HG03066 (cell line): ENCODE measurements around the gene SLC24A3.
"Not testable (repeated sequence)": the region's sequence is repeated elsewhere in the genome, so short reads cannot be mapped to it uniquely, and the experiment has no call there.

ENCODE experiments used
- ATAC-seq: cut with Tn5 transposase; IDR thresholded peaks from one replicate; pipeline ENCODE4 v1.9.1; 2021; ENCODE audit warnings: low read depth; ENCODE audit not compliant: unreplicated experiment

Gene SLC24A3

GRCh38 chr20:19652591-19653026, 440.2 kb downstream of the SLC24A3 start:
- no peak for ATAC-seq

DNA sequence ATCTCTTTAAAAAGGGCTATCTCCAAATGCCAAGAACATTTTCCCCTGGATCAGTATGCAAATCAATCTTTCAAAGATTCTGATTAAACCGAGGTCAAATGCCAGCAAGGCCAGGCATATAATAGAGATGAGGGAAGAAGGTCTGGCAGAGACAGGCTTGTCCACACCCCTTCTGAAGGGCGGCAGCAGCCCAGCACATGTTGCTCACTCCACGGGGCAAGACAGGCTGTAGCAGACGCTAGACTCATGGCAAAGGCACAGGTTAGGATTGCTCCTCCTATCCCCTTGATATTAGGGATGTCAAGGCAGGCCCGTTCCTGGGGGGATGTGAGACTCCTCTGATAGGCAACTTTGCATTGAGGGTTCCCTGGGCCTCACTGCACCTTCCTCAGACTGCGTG, 440.9 kb downstream of the SLC24A3 start:
- ATAC-seq, result no peak

GRCh38 chr20:19654921-19655320, 442.5 kb downstream of the SLC24A3 start:
- ATAC-seq, result no peak

- ATAC-seq, result peak; percentile 81
Observed at GRCh38 chr20:19658137-19658536, 445.7 kb downstream of the SLC24A3 start.

DNA sequence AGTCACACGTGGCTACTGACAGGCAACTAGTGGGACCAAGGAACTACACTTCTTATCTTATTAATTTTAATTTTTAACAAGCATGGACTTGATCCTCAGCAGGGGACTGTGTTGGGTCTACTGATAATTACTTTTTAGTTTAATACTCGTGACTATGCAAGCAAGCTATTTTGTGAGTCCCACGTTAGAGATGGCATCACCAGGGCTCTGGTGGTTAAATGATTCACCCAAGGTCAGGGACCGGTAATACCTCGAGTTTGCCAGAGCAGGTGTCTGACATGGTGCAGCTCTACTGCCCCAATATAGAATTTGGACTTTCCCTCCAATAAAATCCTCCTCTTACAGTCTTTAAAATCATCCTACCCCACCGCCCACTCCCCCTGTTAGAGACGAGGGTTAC, 447.0 kb downstream of the SLC24A3 start:
- ATAC-seq, result no peak

DNA sequence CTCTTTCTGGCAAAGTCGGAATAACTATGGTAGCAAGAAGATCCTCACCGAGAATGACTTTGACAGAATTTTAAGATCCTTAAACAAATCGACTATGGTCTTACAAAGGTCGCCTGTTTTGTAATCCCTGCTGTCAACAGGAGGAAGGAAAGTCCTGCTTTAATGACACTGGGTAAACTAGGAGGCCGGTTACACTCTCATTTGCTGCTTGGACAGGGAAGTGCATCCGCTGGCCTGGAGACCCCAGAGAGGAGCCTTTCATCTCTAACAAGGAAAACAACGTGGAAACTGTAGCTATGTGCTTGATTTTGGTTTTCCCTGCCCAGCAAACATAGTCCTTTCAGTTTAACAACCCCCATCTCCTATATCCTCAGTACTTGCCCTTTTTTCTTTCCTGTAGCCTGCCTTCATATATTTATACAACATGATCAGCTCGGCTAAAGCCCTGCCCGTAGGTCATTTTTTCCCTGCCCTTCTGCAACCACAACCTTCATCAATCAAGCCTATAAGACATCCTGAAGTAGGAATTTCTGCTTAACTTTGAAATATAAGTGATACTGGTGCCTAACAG, 448.5 kb downstream of the SLC24A3 start:
- no peak for ATAC-seq

- ATAC-seq, result peak; percentile 44
Observed at GRCh38 chr20:19661717-19662636, 449.5 kb downstream of the SLC24A3 start.

GRCh38 chr20:19662637-19662995, 450.2 kb downstream of the SLC24A3 start:
- ATAC-seq, result no peak

DNA sequence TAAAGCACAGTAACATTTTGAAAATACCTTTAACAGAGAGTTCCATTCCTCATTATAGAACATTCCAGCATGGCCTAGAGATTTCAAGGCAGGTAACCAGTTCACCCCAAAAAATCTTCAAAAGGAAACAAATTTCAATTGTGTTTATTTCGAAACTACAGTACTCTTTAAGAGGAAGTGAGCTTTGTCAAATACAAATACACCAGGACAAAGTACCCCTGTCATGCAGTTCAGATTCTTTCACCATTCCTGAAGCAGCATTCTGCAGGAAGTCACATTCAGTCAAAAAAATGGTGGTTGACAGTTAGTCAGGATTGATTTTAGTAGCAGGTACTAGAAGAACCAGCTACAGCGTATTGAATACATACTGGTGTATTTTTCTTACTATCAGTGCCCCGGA, 456.0 kb downstream of the SLC24A3 start:
- no peak for ATAC-seq

GRCh38 chr20:19670829-19671228, 458.4 kb downstream of the SLC24A3 start:
- ATAC-seq, result no peak

- ATAC-seq, result no peak
Observed at GRCh38 chr20:19671374-19671773, 458.9 kb downstream of the SLC24A3 start.

DNA sequence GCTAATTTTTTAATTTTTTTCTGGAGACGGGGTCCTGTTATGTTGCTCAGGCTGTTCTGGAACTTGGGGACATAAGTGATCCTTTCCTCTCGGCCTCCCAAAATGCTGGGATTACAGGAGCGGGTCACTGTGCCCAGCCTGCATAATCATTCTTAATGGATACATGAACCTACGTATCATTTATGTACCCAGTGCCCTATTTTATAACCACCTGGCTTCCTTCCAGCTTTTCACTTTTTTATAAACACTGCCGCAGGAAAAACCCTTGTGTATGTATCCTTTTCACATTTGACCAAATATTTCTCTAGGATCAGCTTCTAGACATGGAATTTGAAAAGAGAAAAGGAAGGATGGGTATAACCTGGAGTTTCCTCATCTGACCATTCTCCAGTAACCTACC, 460.1 kb downstream of the SLC24A3 start:
- ATAC-seq, result no peak

GRCh38 chr20:19673575-19673974, 461.1 kb downstream of the SLC24A3 start:
- ATAC-seq, result no peak

DNA sequence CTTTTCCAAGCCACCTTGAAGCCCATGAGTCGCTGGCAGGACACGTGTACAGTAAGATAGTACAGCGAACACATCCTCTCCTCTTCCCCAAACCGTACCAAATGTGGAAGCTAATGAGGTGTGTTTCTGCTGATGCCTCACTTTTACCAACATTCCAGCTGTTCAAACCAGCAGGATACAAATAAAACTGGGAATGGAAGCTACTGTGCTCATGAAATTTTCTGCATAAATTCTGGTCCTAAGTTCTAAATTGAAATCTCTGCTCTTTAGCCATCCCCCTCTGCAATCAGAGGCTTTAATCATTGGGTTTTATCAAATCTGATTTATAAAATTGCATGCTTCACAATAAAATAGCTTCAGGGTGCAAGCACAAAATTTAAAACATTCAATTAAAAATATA, 463.8 kb downstream of the SLC24A3 start:
- no peak for ATAC-seq

DNA sequence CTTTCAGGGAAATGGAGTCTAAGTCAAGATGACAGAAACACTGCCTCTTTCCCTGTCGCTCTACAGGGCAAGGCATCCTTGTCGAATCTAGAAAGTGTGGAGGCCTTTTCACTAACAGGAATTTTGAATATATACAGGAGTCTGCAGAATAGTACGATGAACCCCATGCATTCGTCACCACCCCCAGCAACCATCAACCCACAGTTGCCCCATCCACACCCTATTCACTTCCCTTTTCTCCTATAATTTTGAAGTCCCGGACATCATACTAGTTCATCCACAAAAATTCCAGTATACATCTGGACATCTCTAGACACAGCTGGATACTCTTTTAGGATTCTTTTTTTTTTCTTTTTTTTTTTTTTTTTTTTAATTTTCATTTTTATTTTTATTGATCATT, 464.9 kb downstream of the SLC24A3 start:
- no peak for ATAC-seq

DNA sequence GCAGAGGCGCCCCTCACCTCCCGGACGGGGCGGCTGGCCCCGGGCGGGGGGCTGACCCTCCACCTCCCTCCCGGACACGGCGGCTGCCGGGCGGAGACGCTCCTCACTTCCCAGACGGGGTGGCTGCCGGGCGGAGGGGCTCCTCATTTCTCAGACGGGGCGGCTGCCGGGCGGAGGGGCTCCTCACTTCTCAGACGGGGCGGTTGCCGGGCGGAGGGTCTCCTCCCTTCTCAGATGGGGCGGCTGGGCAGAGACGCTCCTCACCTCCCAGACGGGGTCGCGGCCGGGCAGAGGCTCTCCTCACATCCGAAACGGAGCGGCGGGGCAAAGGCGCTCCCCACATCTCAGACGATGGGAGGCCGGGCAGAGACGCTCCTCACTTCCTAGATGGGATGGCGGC, 466.1 kb downstream of the SLC24A3 start:
- not testable (repeated sequence) for ATAC-seq

DNA sequence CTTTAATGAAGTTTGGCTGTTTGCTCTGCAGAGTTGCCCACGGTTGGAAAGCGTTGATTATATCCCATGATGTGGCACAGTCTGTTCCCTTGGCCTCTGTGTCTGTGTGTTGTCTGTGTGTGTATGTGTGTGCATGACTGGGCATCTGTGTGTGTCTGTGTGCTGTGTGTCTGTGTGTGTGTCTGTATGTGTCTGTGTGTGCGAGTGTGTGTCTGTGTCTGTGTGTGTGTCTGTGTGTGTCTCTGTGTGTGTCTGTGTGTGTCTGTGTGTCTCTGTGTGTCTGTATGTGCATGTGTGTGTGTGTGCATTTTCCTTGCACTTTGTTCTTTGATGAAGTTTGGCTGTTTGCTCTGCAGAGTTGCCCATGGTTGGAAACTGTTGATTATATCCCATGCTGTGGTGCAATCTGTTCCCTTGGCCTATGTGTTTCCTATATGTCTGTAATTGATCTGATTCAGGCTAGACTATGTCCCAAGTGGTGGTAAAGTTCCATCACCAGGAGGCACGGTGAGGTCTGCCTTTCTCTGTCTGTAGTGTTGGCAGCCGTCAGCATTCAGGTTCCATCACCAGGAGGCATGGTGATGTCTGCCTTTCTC, 467.6 kb downstream of the SLC24A3 start:
- no peak for ATAC-seq

GRCh38 chr20:19682249-19682648, 469.8 kb downstream of the SLC24A3 start:
- ATAC-seq, result no peak

GRCh38 chr20:19683188-19683587, 470.7 kb downstream of the SLC24A3 start:
- ATAC-seq, result no peak

- no peak for ATAC-seq
Observed at GRCh38 chr20:19683822-19684221, 471.4 kb downstream of the SLC24A3 start.

GRCh38 chr20:19688031-19688806, 475.8 kb downstream of the SLC24A3 start:
- no peak for ATAC-seq
